ENCODE measurements around the gene HEXA.

DNA sequence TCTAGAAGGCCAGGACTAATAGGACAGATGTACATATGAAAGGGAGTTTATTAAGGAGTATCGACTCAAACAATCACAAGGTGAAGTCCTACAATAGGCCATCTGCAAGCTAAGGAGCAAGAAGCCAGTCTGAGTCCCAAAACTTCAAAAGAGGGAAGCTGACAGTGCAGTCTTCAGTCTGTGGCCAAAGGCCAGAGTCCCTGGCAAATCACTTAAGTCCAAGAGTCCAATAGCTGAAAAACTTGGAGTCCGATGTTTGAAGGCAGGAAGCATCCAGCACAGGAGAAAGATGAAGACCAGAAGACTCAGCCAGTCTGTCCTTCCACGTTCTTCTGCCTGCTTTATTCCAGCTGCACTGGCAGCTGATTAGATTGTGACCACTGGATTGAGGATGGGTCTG is 44.8 kb downstream of the HEXA start:
- TF ChIP-seq, protein P1, sequence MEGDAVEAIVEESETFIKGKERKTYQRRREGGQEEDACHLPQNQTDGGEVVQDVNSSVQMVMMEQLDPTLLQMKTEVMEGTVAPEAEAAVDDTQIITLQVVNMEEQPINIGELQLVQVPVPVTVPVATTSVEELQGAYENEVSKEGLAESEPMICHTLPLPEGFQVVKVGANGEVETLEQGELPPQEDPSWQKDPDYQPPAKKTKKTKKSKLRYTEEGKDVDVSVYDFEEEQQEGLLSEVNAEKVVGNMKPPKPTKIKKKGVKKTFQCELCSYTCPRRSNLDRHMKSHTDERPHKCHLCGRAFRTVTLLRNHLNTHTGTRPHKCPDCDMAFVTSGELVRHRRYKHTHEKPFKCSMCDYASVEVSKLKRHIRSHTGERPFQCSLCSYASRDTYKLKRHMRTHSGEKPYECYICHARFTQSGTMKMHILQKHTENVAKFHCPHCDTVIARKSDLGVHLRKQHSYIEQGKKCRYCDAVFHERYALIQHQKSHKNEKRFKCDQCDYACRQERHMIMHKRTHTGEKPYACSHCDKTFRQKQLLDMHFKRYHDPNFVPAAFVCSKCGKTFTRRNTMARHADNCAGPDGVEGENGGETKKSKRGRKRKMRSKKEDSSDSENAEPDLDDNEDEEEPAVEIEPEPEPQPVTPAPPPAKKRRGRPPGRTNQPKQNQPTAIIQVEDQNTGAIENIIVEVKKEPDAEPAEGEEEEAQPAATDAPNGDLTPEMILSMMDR (conservative IDR thresholded peaks at IDR 0.05), result no peak
- no peak for TF ChIP-seq ZFX (IDR thresholded peaks at IDR 0.05)
